Kidney tubule cell (primary cell): ENCODE measurements around the gene STC2.

Experiments
- DNase-seq: peaks from one replicate; pipeline ENCODE4 v3.0.0-alpha.2; 2018; ENCODE audit warnings: low spot score

The STC2 gene

DNA sequence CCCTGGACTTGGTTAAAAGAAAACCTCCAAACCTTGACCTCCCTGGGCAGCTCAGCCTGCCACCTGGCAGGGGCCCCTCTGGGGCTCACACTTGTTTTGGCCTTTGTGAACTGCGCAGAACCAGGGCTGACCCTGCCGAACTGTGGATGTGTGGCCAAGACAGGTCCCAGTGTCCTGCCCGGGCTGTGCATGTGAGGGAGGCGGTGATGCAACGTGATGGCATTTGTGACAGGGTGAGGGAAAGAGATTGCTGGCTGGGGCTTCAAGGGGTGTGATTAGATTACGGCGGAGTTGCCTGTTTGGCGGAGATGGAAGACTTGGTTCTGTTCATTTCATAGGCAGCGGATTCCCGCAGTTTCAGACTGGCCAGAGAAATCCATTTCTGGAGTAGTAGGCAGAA, 62.8 kb downstream of the STC2 start:
- no peak for DNase-seq
